D341Med (cell line): ENCODE results near the gene MGMT.

ENCODE experiments used
- DNase-seq: peaks from one replicate; pipeline ENCODE4 v3.0.0; 2012; ENCODE audit warnings: low spot score

Gene MGMT

DNA sequence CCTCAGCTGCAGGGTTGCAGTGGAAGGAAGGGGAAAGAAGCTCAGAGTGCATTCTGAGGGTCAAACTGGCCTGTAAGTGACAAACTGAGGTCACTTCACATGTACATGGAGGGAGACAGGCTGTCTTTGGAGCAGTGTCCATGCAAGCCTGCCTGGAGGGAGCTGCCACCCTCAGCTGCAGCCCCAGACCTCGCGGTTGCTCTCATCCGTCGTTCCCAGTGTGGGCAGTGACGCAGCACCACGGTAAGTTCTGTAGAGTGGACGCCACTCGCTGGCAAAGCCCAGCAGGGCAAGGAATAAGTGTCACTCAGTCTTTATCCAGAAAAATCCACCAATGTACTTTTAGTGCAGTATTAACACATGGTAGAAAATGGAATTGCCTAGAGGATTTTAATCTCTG, 225.7 kb downstream of the MGMT start:
- no peak for DNase-seq

DNA sequence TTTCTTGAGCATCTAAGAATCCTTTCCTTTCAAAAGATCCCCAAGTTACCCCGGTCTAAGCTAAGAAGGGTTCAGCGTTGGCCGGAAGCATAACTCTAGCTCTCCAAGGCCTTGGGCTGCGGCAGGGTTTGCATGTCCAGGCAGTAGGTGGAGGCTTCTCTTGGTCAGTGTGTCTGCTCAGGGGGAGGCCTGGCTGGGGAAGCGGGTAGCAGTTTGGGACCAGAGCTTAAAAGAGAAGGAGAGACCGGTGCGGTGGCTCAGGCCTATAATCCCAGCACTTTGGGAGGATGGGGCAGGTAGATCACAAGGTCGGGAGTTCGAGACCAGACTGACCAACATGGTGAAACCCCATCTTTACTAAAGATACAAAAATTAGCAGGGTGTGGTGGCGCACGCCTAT, 226.3 kb downstream of the MGMT start:
- DNase-seq, result no peak

DNA sequence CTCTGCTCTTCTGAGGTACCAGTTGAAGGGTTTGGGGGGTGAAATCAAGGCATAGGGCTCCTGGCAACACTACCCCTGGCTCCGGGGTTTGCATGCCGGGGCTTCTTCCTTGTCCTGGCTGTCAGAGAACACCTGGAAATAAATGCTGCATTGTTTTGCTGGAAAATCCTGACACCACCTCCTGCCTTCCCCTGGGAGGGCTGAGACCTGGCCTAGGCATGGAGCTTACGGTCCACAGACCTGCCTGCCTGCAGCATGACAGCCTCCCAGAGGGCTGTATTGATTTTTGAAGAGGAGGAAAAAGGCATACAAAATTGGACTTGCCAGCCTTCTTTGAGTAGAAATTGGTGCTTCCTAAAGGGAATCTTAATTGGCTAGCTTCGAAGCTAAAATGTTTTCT, 227.1 kb downstream of the MGMT start:
- DNase-seq, result no peak

DNA sequence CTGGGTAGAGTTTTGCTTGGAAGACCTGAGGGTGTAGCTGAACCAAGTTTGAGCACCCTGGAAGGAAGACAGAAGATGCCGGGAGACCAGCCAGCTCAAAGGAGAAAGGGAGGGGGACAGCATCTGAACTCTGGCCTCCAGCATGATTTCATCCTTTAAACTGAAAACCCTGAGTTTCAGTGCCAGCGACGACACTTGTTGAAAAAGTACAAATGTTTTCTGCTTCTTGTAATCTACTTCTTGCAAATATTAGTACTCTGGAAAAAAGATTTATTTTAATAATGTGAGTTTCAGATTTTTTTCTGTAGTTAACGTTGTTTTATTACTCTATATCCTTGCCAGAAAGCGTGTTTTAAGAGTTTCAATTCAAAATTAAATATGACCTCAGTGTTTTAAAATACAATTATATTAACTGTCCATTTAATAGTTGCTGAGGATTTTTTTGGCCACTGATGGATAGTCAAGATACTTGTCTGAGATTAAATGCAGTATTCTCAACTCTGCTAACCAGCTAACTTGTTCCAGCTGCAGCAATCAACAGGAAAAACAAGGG, 227.7 kb downstream of the MGMT start:
- no peak for DNase-seq

DNA sequence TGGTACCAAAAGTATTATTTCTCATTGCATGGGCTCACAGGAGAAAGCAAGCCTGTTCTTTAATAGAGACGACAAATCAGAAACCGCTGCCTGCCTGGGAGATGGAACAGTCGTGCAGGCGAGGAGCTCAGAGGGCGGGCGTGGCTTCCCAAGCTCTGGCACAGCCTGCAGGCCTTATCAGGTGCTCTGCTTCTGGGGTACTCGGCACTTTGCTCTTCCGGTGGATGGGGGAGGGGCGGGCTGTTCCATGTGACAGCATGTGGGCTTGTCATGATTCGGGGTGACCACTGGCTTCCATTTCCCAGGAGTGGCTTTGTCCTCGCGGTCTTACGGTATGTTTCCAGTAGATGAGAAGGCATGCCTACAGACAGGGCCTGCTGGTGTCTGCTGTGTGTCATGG, 228.6 kb downstream of the MGMT start:
- DNase-seq, result no peak

DNA sequence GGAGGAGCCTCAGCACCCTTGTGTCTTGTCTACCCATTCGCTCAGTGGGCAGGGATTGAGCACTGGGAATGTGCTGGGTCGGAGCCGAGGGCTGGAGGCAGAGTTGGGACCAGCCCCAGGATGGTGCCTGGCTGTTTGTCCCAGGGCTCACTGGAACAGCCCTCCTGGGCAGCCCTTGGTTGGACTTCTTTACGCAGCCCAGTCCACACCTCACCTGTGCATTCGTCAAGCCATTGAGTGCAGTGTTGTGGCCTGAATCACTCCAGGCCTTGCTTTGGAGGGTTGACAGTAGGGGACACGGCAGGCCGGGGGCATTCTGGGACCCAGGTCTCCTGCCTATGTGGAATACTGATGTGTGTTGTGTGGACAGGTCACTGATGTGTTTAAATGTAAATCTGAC, 229.6 kb downstream of the MGMT start:
- no peak for DNase-seq

DNA sequence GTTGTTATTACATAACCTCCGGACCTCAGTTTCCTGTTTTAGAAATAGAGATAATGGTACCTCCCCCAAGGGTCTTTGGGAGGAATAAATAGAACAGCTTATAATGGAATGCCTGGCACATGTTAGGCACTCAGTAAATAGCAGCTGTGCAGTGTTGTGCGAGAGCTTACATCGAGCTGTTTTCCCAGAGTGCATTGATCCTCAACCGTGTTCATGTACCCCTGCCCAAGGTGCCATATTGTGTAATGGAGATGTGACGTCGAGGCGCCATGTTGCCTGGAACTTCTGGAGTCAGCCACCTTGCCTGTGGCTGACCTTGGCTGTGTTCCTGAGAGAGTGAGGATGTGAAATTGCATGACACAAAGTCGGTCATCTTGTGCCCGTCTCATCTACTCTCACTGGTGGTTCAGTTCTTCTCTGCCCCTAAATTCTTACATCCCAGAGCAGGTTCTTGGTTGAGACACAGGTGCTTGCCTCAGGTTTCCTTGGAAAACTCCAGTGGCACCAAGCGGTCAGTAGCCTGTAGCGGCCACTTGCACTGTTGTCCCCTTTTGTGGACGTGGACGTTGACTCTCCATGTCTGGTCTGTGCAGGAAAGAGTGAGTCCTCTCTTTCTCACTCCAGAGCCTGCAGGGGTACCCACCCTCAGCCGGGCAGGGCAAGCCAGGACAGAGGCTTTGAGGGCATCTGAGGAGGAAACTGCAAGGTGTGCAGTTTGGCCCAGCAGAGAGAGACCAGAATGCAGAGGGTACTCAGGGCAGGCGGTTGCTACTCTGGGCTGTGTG, 230.6 kb downstream of the MGMT start:
- no peak for DNase-seq

DNA sequence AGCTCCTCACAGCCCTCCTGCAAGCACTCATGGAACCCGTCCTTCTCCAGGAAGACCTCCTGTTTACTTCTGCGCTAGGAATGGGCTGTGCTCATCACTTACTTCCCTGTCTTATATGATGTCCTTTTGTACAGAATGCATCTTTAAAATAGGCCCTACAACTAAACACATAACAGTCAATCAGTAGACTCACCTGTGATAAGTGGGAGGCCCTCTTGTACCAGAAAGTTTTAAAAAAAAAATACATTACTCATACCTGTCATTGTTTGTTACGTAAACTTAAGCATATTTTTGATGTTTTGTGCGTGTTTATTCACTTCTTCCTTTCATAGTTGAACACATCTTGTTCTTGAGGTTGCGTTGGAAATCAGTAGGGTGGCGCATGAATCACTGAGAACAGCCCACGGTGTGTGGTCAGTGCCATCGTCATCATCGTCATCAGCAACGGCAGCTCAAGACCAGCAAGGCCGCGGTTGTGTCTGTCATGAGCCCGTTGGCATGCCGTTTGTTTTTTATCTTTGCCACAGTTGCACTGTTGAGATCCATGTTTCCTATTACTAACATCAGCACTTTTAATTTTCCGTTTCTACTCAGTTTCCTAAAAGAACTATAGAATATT, 232.8 kb downstream of the MGMT start:
- DNase-seq, result no peak

DNA sequence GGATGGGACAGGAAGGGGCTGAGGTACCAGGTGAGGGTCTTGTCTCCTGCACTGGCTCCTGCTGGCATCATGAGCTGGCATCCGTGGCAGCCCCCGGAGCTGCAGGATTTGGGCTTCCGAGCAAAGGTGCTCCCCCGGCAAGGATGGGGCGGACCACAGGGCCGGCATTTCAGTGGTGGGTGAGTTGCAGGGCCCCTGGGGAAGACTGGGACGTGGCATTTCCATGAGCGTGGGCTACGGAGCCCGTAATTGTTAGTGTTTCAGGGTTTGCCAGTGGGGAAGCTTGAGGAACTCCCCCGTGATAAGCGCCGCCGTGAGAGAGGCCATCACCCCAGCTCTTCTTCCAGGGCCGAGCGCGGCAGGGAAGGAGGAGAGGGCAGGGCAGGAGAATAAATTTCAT, 235.6 kb downstream of the MGMT start:
- DNase-seq, result no peak

DNA sequence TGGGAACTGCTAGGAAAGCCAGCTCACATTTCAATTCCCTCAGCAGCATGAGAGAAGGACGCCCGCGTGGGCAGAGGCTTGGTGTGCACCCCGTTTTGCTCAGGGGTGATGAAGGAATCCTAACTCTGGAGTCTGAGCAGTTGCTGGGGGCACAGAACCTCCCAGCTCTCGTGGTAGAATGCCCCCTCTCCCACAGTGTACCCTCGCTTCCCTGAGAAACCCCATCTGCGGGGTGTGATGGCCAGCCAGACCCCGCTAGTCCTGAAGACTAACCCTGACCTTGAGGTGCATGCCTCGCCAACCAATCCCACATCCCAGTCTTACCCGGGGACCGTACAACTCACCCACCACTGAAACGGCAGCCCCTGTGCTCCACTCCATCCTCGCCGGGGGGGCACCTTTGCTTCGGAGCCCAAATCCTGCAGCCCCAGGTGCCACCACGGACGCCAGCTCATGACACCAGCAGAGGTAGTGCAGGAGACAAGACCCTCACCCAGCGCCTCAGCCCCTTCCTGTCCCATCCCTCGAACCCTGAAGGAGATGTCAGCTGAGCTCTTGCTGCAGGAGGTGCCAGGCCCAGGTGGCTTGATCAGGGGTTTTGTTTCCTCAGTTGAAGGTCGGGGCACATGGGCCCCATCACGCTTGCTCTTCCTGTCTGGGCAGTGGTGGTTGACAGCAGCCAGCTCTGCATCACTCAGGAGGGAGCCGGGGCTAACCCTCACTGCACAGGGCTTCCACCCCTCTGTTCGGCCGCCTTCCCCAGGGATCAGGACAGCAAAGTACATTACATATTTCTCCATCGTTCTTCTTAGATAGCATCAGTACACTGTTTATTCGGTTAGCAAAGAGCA, 236.5 kb downstream of the MGMT start:
- no peak for DNase-seq

DNA sequence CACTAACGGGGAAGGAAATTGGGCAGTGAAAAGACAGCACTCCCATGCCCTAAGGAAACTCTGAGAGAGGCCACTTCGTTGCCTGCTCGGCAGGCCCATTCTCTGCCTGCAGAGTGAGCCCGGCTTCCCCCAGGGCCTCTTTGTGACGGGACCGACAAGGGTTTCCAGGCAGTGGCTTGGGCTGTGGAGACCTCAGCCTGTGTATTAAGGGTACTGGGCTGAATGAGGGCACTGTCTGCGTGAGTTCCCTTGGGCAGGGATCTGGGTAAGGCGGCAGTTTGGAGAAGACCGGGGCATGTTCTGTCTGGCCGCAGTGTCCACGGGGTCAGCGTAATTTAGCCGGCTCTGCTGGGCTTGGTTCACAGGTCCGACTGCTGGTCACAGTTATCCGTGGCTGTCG, 237.2 kb downstream of the MGMT start:
- DNase-seq, result no peak

DNA sequence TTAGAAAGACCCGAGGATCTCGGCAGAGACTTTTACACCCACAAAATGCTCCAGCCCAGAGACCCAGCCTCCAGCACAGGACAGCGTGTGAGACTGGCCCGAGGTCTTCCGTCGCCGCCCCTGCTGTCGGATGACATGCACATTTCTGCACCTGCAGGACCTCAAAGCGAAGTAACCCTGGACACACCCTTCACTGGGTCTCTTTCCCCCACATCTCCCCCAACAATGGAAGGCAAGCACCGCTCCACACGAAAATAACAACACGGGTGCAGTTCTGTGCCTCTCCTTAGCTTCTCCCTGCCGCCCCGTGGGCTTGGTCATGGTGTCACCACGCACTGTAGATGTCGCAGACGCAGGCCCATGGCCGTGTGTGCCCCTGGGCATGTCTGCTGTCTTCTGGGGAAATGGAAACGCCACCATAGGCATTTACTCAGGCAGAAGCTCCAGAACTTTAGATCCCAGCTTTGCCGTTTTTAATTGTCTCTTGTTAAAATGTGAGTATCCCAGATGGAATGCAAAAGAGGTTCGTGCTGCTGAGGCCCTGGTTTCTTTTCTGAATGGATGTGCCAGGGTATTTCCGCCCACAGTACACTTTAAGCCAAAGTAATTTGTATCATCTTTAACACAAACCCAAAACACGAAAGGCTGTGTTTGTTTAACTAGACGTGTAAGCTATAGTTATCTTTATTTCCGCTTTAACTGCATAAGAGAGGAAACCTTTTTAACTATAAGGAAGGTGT, 237.9 kb downstream of the MGMT start:
- no peak for DNase-seq

DNA sequence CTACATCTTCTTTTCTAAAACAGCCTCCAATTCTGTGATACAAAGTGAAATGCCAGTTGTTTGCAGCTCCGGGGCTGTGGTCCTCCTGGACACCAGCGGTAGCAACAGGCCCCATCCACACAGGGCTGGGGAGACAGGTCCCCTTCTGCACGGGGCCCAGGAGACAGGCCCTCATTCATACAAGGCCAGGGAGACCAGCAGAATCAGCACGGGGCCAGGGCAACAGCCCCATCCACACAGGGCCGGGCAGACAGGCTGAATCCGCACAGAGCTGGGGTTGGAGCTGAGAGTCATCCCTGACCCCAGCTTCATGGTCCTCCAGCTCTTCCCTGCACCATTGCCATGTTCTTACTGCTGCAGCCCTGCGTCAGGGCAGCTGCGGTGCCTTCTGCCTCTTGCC, 238.6 kb downstream of the MGMT start:
- DNase-seq, result no peak

DNA sequence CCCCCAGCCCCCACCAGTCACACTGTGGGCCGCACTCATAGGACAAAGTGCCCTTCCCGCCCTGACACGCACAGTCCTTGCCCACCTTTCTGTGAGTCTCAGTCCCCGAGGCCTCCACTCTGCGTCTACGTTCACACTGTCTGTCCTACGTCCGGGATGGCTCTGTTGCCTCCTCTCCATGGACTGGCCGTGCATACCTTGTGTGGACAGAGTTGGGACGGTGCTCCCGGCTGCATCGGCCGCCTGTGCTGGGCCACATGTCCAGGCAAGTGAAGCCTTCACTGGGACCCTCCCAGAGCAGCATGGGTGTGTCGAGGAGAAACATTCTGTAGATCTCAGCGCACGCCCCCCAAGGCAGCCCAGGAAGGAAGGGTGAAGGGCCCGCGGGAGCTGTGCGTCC, 239.0 kb downstream of the MGMT start:
- no peak for DNase-seq

DNA sequence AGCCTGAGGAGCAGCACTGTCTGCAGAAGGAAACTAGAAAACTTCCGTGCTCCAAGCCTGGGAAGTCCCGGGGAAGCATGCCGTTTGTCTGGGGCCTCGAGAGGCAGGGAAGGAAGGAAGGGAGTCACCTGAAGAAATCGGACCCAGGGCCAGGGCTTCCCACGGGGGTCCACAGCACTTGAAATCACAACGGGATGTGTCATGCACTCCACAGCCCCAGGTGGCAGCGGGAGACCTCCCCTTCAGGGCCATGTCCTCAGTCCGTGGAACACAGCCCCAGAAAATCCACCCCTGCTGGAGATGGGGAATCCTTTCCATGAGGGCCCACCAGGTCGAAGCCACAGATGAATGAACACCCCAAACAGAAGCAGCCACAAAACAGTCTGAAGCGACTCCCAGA, 239.5 kb downstream of the MGMT start:
- no peak for DNase-seq

DNA sequence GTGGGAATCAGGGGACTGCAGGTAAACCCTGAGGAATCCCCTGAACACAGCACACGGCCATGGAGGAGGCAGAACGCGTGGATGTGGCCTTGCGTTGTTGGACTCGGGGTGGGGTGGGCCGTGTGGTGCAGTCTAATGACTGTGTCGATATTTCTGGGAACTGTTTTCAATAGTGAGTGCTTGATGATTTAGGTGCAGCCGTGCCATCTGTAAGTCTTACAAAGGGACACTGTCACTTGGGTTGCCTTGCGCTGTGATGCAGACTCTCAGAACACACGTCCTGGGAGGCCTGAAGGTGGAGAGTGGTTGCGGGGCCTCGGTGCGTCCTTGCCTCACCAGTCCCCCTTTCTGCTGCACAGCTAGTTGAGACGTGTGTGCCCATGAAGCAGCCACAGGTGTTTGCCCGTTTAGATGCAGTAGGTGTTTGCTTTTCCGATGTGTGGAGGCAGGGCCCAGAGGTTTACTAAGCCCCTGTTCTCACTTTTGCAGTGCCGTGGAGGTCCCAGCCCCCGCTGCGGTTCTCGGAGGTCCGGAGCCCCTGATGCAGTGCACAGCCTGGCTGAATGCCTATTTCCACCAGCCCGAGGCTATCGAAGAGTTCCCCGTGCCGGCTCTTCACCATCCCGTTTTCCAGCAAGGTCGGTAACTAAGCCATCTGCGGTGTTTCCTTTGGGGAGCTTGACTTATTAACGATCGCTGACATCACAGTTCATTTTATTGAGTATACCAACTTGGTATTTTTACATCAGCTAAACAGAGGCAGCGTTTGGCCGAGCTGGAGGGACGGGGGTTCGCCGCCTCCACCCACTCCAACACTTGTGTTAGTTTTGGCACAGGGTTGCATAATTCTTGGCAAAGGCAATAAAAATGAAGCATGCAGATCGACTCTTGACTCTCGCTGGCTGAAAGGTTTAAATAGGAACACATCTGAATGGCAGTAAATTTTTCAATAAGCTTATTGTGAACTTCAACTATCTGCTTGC, 240.7 kb downstream of the MGMT start:
- DNase-seq, result no peak

DNA sequence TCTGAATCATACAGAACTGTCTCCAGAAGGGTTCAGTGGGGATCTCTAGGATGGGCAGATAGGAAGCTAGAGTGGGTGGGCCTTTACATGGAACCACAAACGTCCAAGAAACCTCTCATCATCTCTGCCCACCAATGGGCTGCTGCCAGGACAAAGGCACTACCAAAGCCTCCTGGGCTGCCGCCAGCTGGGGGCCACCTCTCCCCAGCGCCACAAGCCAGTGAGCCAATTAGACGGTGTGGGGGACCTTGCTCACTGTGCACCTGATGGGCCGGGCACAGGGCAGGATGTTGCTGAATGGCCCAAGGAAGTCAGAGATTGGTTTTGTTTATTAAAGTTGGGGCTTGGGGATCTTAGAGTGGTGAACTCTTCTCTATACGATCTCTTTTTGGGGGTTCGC, 242.1 kb downstream of the MGMT start:
- no peak for DNase-seq

DNA sequence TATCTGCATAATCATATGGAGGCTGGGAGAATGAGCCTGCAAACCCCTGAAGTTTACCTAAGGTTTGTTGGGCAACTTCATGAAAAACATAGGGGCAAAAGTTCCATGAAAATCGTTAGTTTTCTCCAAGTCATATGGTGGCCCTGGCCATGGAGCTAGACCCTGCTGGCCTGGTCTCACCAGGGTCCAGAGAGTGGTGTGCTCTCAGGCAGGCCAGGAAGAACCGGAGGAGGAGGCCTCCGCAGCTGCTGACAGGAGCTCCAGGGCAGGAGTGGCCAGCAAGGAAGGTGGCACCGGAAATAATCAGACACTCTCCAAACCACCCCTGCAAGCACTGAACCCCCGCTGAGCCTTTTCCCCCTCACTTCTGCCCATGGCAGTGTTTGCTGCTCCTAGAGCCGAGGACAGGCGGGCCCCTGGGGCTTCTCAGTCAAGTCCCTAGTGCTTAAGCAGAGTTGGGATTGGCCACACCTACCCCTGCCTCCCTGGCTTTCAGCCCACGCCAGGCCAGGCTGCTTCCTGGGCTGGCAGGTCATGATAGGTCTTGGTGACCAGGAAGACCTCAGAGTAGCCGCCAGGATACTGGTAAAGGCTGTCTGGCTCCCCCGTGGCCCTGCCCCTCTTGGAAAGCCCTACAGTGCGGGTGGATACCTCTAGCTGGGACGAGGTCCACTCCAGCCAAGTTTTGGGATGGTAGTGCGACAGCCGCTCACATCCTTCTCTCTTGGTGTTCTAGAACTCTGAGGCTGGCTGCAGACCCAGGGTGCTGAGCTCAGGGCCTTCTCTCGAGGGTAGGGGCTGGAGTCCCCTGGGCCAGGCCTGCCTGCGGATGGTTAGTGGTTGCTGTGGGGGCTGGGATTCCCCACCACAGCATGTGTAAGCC, 242.8 kb downstream of the MGMT start:
- DNase-seq, result no peak

DNA sequence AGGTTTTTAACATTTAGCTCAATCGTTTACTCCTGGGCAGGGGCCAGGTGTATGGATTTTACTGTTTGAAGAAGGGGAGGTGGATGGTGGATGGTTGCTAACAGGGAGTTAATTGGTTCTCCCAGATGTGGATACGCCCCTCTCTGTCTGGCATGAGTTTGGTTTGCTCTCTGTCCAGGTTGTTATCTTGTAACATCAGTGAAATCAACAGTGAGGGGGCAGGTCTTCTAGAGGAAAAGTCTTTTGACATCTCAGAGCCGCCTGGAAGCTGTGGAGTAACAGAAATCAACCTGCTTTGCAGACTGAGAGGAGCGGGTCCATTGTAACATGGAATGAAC, 243.4 kb downstream of the MGMT start:
- DNase-seq, result no peak

DNA sequence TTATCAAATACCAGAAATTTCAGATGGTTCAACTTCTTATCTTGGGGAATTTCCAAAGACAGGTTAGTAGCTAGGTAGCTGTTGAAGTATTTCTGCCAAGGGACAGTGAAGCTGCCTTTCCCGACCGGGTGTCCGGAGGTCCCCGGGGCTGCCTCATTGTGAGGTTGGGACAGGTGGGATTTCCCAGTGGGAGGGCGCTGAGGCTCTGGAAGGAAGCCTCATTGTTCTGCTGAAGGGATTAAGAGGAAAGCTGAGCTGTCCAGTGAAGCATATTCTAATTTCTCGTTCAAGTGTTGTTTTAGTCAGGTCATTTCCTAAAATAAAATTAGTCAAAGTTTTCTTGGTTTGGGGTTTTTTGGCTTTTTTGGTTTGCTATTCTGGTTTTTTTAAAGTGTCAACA, 244.2 kb downstream of the MGMT start:
- DNase-seq, result no peak
